HG02588 (cell line): ENCODE results near the gene SLC17A5.
"Not testable (repeated sequence)": the region's sequence is repeated elsewhere in the genome, so short reads cannot be mapped to it uniquely, and the experiment has no call there.

Source experiments
- ATAC-seq: cut with Tn5 transposase; IDR thresholded peaks from one replicate; pipeline ENCODE4 v1.9.1; 2021; ENCODE audit warnings: mild to moderate bottlenecking, moderate library complexity; ENCODE audit not compliant: unreplicated experiment

Gene SLC17A5

GRCh38 chr6:73618082-73618481 lies 35.7 kb downstream of the SLC17A5 start:
- not testable (repeated sequence) for ATAC-seq

GRCh38 chr6:73614802-73615201 lies 39.0 kb downstream of the SLC17A5 start:
- no peak for ATAC-seq

GRCh38 chr6:73613806-73614536 lies 39.8 kb downstream of the SLC17A5 start:
- ATAC-seq = no peak

GRCh38 chr6:73612611-73613010 lies 41.2 kb downstream of the SLC17A5 start:
- ATAC-seq = no peak

DNA sequence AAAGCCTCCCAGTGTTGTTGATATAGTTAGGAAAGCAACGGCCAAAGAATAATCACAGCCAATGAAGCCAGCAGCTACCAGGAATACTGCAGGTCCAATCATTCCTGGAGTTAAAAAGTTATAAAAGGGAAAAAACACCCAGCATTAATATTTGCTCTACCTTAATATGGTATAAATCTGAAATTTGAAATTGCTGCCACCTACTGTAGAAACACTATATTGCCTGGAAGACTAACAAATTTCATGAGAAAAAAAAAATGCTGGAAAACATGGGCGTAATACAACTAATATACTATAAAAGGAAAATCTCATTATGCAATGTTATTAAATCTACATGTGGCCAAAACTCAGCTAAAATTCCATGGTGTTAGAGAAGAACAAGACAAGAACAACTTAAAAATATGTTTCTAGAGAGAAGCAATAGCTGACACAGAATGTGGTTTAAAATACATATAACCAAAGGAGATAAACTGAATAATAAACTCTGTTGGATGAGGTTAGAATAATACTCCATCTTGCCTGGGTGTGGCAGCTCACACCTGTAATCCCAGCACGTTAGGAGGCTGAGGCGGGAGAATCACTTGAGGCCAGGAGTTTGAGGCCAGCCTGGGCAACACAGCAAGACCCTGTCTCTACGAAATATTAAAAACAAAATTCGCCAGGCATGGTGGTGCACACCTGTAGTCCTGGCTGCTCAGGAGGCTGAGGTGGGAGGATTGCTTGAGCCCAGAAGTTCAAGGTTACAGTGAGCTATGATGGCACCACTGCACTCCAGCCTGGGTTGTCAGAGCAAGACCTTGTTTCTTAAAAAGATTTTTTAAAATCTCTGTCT lies 43.1 kb downstream of the SLC17A5 start:
- ATAC-seq = no peak

DNA sequence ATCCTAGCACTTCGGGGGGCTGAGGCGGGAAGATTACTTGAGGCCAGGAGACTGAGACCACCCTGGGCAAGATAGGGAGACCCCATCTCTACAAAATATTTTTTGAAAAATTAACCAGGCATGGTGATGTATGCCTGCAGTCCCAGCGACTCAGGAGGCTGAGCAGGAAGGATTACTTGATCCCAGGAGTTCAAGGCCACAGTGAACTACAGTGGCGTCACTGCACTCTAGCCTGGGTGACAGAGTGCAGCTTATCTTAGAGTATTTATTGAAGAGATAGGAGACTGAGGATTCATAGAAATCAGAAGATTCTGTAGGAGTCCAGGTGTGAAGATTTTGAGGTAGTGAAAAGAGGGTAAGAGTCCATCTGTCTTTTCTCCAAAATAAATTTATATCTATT lies 45.0 kb downstream of the SLC17A5 start:
- no peak for ATAC-seq

GRCh38 chr6:73606428-73606827 lies 47.4 kb downstream of the SLC17A5 start:
- no peak for ATAC-seq

DNA sequence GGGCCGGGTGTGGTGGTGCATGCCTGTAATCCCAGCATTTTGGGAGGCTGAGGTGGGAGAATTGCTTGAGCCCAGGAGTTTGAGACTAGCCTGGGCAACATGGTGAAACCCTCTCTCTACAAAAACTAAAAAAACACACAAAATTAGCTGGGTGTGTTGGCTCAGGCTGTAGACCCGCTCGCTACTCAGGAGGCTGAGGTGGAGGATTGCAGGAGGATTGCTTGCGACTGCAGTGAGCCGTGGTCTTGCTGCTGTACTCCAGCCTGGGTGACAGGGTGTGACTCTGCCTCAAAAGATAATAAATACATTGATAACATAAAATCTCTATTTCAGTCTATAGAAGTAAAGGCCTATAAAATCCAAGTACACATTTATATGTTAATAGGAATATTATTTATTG lies 49.3 kb downstream of the SLC17A5 start:
- ATAC-seq = no peak

- ATAC-seq = no peak
Observed at GRCh38 chr6:73604020-73604419, 49.8 kb downstream of the SLC17A5 start.

DNA sequence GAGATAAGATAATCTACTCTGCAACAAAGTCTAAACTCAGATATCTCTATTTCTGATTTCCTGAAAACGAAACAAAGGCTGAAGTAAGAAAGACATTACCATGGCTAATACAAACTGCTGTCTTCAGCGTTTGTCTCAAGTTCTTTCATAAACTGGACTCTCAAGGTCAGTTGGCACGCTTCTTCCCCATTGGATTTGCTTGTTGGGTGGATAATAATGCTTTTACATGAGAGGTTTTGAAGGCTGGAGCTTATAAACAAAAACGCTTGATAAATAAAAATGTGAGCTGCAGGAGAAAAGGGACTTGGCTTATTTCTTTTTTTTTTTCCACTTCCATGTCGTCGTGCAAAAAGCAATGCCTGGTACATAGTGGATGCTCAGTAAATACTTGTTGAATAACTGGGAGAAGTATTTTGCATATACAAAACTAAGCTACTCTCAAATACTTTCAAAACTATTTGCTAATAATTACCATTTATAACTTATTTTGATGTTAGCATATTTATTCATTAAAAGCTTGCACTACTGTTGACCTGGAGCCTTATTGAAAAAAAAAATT lies 67.3 kb downstream of the SLC17A5 start:
- peak; percentile 2 for ATAC-seq

DNA sequence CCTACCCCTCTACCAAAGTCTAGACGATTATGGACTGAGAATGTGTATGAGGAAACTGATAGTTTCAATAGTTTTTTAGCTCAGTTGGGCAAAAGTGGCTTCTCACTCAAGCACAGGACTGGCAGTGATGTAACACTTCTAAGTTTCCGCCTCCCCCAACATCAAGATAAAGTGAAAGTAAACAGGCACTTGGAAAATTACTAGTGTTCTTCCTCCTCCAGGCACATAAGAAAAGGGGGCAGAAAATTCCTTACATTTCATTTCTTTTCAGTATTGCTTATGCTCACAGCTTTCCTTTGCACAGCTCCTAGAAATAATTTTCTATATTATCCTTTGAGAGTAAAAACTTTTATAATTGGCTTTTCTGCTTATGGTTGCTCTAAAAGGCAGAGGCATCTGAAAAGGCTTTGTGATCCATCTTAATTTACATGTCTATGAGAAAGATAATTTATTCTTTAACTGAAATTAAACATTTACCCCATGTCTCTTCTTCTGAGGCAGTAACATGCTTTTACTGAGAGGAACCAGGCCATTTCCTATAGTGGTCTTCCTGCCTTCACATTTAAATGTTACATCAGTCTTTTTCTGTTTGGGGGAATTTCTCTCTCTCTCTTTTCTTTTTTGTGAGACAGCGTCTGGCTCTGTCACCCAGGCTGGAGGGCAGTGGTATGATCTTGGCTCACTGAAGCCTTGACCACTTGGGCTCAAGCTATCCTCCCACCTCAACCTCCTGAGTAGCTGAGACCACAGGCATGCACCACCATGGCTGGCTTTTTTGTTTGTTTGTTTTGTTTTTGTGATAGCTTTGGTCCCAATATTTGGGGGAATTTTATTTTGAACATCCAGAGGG lies 68.0 kb downstream of the SLC17A5 start:
- peak; percentile 73 for ATAC-seq

DNA sequence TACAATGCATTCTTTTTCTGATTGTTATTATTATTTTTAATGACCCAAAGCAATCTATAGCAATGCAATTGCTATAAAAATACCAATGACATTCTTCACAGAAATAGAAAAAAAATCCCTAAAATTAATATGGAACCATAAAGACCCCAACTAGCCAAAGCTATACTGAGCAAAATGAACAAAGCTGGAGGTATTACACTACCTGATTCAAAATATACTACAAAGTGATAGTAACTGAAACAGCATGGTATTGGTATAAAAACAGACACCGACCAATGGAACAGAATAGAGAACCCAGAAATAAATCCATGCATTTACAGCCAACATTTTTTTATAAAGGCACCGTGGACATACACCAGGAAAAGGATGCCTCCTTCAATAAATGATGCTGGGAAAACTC lies 72.5 kb downstream of the SLC17A5 start:
- ATAC-seq = no peak

DNA sequence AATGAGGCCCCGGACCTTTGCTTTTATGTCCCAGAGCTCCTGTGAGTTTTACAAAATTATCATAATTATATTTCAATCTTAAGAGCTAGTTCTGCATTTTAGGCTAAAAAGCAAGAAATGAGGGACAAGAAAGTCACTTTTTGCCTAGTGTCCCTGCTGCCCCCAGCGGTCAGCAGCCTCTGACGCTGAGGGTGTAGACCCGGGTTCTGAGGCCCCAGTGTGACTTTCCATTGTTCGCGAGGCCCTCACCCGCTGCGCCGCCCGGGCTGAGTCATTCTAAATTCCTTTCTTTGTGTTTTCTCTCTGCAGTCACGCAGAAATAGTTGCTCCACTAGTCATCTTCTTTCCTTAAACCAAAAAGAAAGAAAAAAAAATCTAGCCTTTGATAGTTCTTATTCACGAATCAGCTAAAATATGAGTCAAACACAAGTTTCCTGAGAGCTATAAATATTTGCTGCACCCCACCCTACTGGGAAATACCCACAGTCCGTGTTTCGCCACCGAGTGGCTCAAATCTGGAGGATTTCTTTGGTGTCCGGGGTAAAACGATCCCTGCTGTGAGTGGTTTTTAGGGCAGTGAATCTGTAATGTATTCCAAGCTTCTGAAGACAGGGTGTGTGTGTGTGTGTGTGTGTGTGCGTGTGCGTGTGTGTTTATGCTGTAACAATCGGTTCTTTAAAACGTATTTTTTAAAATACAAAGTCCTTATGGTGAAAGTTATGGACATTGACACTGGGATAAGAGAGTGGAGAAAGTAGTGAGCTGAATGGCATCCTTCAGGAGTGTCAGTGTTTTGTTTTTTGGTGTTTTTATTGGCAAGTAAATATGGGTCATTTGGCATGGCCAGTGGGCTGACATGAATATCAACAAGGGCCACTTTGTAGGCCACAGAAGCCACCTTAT lies 73.3 kb downstream of the SLC17A5 start:
- peak; percentile 74 for ATAC-seq

GRCh38 chr6:73579851-73580246 lies 73.9 kb downstream of the SLC17A5 start:
- no peak for ATAC-seq

- ATAC-seq = no peak
Observed at GRCh38 chr6:73579389-73579788, 74.4 kb downstream of the SLC17A5 start.

GRCh38 chr6:73577676-73578075 lies 76.1 kb downstream of the SLC17A5 start:
- no peak for ATAC-seq

DNA sequence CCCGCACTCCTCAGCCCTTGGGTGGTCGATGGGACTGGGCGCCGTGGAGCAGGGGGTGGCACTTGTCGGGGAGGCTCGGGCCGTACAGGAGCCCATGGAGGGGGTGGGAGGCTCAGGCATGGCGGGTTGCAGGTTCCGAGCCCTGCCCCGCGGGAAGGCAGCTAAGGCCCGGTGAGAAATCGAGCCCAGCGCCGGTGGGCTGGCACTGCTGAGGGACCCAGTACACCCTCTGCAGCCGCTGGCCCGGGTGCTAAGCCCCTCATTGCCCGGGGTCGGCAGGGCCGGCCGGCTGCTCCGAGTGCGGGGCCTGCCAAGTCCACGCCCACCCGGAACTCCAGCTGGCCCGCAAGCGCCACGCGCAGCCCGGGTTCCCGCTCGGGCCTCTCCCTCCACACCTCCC lies 81.3 kb downstream of the SLC17A5 start:
- ATAC-seq = not testable (repeated sequence)

DNA sequence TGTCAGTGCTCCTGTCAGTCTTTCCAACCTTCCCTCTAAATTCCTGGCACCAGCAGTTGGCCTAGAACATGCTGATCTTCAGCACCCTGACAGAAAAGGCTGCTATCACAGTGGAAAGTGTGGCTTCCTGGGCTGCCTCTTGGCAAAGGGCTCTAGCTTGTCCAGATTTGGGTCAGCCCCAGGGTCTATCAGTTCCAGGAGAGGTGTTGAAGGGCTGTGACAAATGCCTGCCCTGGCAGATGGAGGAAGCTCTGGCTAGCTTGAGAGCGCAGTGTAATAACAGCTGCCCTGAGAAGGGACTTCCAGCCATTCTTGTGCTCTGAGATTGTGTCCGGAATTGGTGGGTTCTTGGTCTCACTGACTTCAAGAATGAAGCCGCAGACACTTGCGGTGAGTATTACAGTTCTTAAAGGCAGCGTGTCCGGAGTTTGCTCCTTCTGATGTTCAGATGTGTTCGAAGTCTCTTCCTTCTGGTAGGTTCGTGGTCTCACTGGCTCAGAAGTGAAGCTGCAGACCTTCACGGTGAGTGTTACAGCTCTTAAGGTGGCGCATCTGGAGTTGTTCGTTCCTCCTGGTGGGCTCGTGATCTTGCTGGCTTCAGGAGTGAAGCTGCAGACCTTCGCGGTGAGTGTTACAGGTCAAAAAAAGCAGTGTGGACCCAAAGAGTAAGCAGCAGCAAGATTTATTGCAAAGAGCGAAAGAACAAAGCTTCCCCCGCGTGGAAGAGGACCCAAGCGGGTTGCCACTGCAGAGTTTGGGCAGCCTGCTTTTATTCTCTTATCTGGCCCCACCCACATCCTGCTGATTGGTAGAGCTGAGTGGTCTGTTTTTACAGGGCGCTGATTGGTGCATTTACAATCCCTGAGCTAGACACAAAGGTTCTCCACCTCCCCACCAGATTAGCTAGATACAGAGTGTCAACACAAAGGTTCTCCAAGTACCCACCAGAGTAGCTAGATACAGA lies 82.3 kb downstream of the SLC17A5 start:
- ATAC-seq = not testable (repeated sequence)

DNA sequence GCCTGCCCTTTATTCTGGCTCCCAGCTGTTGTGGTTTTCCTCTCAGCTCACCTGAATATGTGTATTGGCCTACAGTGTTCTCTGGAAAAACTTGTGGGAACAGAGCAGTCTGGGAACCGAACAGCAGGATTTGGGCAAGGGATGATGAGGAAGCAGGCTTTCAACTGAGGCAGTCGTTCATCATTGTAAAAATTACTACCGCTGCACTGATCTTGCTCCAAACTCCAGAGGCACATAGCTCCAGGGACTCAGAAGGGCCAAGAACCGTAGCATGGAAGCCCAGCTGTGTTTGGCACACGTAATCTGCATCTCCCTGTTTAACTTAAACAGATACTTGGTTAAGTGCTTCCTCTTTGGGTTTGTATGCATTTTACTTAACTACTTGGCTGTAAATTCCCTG lies 84.7 kb downstream of the SLC17A5 start:
- no peak for ATAC-seq
